ENCODE results near the gene PPP5C. TPM values are rescaled to one million over a fixed set of nuclear protein-coding genes. Genes with fewer than 3 reads are reported as not detected.

The PPP5C gene
- total RNA-seq, 3 donors from 2014 or later = 55.3 to 71.6 (median 59.4) TPM

DNA sequence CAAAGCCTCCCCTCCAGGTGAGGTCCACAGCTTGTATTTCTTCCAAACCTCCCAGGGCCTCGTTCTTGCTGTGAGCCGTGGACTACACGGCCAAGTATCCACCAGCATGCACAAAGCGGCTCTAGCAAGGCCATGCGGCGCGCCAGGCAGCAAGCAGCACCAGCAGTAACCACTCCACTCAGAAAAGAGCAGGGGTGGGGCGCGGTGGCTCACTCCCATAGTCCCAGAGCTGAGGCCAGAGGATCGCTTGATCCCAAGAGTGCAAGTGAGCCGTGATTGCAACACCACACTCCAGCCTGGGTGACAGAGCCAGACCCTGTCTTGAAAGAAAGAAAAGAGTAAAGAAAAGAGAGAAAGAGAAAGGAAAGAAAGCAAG, 61.8 kb downstream of the PPP5C start:
- no peak for ATAC-seq

DNA sequence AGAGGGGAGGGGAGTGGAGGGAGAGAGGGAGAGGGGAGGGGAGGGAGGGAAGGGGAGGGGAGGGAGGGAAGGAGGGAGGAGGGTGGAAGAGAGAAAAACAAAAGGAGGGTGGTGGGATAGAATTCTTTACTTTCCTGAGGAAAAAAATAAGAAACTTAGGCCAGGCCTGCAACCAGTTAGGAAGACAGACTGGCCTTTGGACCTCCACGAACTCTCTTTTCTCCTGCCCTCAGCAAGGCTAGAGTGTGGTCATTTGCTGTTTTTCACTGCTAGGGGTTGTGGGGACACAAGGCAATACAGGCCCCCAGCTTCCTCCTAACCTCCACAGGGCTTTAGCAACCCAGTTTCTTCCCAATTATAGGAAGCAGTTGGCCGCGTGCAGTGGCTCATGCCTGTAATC, 62.3 kb downstream of the PPP5C start:
- no peaks in the 10 kb centered on the region for H3K4me1 ChIP-seq (ENCODE audit: low read depth)
- intact Hi-C loops (cut with DNase I, micrococcal nuclease) = no loop called here

More for the DNA sequence above, 61.8 kb downstream of the PPP5C start:
- TF ChIP-seq, protein P1, sequence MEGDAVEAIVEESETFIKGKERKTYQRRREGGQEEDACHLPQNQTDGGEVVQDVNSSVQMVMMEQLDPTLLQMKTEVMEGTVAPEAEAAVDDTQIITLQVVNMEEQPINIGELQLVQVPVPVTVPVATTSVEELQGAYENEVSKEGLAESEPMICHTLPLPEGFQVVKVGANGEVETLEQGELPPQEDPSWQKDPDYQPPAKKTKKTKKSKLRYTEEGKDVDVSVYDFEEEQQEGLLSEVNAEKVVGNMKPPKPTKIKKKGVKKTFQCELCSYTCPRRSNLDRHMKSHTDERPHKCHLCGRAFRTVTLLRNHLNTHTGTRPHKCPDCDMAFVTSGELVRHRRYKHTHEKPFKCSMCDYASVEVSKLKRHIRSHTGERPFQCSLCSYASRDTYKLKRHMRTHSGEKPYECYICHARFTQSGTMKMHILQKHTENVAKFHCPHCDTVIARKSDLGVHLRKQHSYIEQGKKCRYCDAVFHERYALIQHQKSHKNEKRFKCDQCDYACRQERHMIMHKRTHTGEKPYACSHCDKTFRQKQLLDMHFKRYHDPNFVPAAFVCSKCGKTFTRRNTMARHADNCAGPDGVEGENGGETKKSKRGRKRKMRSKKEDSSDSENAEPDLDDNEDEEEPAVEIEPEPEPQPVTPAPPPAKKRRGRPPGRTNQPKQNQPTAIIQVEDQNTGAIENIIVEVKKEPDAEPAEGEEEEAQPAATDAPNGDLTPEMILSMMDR (IDR thresholded peaks at IDR 0.05) = no peak
- DNase-seq = peak; percentile 35 to 65 (median 48)
- no peaks in the 10 kb centered on the region for H3K9me3 ChIP-seq
- no peaks in the 10 kb centered on the region for H3K36me3 ChIP-seq (ENCODE audit: low read depth)
- intact Hi-C loops (cut with DNase I, micrococcal nuclease) = no loop called here
- H3K4me3 ChIP-seq = no peak overlapping the region
- no peaks in the 10 kb centered on the region for H3K4me1 ChIP-seq (ENCODE audit: low read depth)

DNA sequence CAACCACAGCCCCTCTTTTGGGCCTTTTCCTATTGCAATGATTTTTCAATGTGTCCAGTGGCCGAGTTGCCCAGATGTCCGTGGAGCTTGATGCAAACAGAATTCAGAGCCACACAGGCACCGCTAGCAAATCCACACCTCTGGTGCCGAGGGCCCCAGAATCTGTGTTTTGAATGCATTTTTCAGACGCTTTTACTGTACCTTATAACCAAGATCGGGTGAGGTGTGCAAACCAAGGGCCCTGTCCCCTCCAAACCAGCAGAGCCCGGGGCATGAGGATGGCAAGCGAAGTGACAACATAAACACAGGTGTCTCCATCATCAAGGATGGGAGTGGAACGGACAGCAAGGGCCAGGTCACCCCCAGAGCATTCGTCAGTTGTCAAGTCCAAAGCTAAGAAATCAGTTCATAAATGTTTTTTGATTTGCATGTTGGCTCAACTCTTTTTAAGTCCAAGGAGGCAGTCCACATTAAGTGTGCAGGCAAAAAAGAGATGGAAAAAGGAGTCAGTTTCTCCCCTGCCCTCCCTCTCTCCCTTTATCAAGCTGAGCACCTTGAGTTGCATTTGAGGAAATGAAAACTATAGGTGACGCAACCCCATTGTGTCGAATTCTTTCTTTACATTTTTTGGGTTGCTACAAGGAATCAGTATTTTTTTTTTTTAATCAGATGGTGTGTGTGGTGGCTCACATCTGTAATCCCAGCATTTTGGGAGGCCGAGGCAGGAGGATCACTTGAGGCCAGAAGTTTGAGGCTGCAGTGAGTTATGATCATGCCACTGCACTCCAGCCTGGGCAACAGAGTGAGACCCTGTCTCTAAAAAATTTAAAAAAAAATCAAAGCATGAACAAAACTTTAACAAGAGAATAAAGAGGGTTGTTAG, 63.6 kb downstream of the PPP5C start:
- intact Hi-C loops (cut with DNase I, micrococcal nuclease) = no loop called here
- H3K36me3 ChIP-seq (ENCODE audit: low read depth) = no peaks in the 10 kb centered on the region
- H3K4me1 ChIP-seq (ENCODE audit: low read depth) = no peaks in the 10 kb centered on the region
- no peak for ATAC-seq
- H3K9me3 ChIP-seq = no peaks in the 10 kb centered on the region
- TF ChIP-seq, protein P1 (IDR thresholded peaks at IDR 0.05) = no peak
- DNase-seq = no peak
- H3K4me3 ChIP-seq = no peak overlapping the region

More for the DNA sequence above, 62.3 kb downstream of the PPP5C start:
- no peaks in the 10 kb centered on the region for H3K9me3 ChIP-seq
- H3K4me3 ChIP-seq = no peak overlapping the region
- TF ChIP-seq, protein P1 (IDR thresholded peaks at IDR 0.05) = no peak
- DNase-seq (no peak), ATAC-seq (no peak)
- no peaks in the 10 kb centered on the region for H3K36me3 ChIP-seq (ENCODE audit: low read depth)

DNA sequence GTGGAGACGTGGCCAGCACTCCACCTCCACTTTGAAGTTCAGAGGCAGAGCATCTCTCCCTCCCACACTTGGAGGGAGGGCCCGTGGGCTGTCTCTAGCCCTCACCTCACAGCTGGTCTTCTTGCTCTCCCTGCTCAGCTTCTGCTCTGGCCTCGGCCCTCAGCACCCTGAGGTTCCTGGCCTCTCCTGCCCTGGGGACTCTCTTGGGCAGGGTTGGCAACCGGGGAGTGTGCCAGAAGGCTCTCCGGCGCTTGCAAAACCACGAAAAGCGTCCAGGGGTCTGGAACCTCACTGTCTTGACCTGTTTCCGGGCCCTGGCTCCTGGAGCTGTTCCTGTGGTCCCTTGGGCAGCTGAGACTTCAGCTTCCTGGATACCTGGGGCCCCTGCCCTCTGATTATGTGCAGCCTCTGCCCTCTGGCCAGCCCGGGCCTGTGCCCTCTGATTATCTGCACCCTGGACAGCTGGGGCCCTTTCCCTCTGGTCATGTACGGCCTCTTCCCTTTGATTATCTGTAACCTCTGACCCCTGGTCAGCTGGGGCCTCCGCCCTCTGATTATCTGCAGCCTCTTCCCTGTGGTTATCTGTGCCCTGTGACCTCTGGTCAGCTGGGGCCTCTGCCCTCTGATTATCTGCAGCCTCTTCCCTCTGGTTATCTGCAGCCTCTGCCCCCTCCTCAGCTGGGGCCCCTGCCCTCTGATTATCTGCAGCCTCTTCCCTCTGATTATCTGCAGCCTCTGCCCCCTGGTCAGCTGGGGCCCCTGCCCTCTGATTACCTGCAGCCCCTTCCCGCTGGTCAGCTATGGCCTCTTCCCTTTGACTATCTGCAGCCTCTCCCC, 64.4 kb downstream of the PPP5C start:
- H3K4me1 ChIP-seq (ENCODE audit: low read depth) = peaks cover 5% of the 10 kb centered on the region
- TF ChIP-seq, protein P1 (IDR thresholded peaks at IDR 0.05) = no peak
- H3K36me3 ChIP-seq (ENCODE audit: low read depth) = no peaks in the 10 kb centered on the region
- H3K4me3 ChIP-seq = no peak overlapping the region
- DNase-seq = no peak
- H3K9me3 ChIP-seq = no peaks in the 10 kb centered on the region
- intact Hi-C loops (cut with DNase I, micrococcal nuclease) = no loop called here
- ATAC-seq = no peak

DNA sequence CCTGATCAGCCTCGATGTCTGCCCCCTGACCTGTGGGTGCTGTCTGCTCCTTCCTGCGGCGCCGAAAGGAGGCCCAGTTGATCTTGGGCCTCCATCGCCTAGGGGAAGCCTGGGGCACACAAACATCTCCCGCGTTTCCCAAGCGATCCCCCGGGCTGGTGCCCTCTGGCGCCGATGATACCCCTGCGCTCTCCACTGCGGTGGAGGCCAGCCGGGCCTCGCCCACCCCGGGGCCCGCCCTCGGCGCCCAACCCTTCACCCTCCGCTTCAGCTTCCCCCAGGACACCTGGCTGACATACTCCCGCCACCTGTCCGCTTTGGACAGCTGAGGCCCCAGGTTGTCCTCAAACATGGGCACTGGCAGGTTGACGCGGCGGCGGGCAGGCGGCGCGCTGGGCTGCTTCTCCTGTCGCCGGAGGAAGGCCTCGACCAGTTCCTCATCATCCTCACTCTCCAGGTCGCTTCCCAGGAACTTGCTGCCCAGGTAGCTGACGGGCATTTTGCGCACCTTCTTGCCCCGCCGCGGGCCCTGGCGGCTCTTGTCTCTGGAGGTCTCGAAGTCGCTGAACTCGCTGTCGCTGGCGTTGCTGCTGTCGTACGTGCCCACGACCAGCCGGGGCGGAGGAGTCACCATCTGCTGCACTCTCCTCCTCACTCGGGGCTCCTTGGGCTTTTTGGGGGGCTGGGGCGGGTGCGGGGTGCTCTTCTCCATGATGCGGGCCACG, 65.2 kb downstream of the PPP5C start:
- Histone ChIP-seq H3K36me3 (ENCODE audit: low read depth) (no peaks in the 10 kb centered on the region), H3K4me3 (no peak overlapping the region), H3K4me1 (ENCODE audit: low read depth) (peaks cover 8% of the 10 kb centered on the region), H3K9me3 (no peaks in the 10 kb centered on the region)
- TF ChIP-seq, protein P1 (IDR thresholded peaks at IDR 0.05) = no peak
- intact Hi-C loops (cut with DNase I, micrococcal nuclease) = no loop called here
- ATAC-seq = no peak
- no peak for DNase-seq

All from mucosa of descending colon (tissue), 3 donors.